Measurements from ENCODE around the gene TCHH.
"Not testable (repeated sequence)": the region's sequence is repeated elsewhere in the genome, so short reads cannot be mapped to it uniquely, and the experiment has no call there.

The TCHH gene

GRCh38 chr1:152115344-152115743, at the start of gene TCHH:
Gene TCHH, minus strand, starts transcription at chr1:152115444. Its CDS starts 1,364 bp downstream, at chr1:152114080.
- no peak for DNase-seq (ENCODE audit: low read depth)

DNA sequence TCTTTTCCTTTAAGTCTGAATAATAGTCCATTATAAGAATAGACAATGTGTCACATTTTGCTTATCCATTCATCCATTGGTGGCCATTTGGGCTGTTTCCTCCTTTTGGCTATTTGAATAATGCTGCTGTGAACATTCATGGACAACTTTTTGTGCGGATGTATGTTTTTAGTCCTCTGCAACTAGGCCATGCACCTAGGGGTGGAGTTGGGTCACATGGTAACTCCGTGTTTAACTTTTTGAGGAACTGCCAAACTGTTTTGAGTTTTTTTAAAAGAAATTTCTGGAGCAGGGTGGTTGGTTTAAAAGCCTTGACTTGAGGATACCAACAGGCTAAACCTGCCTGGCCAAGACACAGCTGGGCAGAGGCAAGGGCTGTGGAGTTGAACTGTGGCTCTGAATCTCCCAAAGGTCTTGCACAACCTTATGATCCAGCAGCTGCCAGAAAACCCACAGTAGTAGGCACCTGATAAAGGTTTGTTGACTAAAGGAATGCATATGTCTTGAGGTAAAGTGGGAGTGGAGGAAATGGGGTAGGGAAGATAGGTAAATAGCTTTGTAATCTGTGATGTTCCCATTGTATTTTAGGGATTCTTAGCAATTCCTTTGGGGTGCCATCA, 49.4 kb upstream of the TCHH start:
- DNase-seq (ENCODE audit: low read depth), result no peak

- peak; percentile 93 for DNase-seq (ENCODE audit: low read depth)
These were observed 47.7 kb upstream of the TCHH start for GRCh38 chr1:152162792-152163463.

GRCh38 chr1:152160576-152160975, 45.3 kb upstream of the TCHH start:
- no peak for DNase-seq (ENCODE audit: low read depth)

DNA sequence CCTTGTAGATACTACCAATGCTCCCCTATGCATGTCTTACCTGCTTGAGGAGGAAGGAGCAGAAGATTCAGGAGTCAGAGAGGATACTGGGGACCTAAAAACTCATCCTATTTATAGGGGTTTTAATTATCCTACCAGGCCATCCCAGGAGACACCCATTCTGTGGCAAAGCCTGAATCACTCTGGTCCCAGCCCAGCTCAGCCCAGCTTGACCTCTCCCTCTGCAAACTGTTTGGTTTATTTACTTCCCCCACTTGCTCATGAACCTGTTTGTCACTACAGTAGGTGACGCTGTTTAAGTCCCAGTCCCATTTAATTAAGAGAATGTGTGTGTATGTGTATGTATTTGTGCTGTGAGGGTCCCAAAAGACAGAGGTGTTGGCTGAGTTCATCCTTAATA, 43.9 kb upstream of the TCHH start, which contains the start of gene RPTN:
Gene RPTN (minus strand): TSS at position 85 of the 400 bp plus-strand sequence. CDS start 1,339 bp downstream, outside the sequence.
- no peak for DNase-seq (ENCODE audit: low read depth)

DNA sequence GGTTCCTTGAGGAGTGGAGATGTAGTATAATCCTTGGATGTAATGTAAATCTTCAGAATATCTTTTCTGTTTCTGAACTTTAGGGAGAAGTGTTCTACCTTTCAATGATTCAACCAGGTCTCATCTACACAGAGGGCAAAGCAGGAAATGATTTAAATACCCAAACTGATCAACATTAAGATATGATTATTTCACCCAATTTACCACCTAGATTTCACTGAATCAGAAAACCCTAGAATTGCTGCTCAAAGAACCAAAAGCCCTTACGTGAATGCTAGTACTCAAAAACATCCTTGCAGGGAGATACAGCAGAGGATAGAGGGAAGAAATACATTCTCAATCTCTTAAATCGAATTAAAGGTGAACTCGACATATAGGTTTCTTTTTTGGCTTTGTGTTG, 38.8 kb upstream of the TCHH start:
- no peak for DNase-seq (ENCODE audit: low read depth)

GRCh38 chr1:152151646-152152045, 36.4 kb upstream of the TCHH start:
- DNase-seq (ENCODE audit: low read depth), result no peak

- no peak for DNase-seq (ENCODE audit: low read depth)
These were observed 33.7 kb upstream of the TCHH start for GRCh38 chr1:152148981-152149380.

DNA sequence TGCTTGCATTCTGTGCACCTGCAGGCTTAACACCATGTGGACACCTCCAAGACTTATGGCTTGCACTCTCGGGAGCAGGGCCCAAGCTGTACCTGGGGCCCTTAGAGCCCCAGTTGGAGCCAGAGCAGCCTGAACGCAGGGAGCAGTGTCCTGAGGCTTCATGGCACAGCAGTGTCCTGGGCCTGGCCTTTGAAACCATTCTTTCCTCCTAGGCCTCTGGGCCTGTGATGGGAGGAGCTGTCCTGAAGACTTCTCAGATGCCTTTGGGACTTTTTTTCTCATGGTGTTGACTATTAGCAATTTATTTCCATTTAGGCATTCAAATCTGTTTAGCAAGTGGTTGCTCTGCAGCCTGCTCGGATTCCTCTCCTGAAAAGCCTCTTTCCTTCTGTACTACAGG, 32.8 kb upstream of the TCHH start:
- DNase-seq (ENCODE audit: low read depth), result no peak

GRCh38 chr1:152145769-152146168, 30.5 kb upstream of the TCHH start:
- no peak for DNase-seq (ENCODE audit: low read depth)

DNA sequence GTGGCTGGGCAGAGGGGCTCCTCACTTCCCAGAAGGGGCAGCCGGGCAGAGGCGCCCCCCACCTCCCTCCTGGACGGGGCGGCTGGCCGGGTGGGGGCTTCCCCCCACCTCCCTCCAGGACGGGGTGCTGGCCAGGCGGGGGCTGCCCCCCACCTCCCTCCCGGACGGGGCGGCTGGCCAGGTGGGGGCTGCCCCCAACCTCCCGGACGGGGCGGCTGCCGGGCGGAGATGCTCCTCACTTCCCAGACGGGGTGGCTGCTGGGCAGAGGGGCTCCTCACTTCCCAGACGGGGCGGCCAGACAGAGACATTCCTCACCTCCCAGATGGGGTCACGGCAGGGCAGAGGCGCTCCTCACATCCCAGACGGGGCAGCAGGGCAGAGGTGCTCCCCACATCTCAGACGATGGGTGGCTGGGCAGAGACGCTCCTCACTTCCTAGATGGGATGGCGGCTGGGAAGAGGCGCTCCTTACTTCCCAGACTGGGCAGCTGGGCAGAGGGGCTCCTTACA, 29.5 kb upstream of the TCHH start:
- not testable (repeated sequence) for DNase-seq (ENCODE audit: low read depth)

DNA sequence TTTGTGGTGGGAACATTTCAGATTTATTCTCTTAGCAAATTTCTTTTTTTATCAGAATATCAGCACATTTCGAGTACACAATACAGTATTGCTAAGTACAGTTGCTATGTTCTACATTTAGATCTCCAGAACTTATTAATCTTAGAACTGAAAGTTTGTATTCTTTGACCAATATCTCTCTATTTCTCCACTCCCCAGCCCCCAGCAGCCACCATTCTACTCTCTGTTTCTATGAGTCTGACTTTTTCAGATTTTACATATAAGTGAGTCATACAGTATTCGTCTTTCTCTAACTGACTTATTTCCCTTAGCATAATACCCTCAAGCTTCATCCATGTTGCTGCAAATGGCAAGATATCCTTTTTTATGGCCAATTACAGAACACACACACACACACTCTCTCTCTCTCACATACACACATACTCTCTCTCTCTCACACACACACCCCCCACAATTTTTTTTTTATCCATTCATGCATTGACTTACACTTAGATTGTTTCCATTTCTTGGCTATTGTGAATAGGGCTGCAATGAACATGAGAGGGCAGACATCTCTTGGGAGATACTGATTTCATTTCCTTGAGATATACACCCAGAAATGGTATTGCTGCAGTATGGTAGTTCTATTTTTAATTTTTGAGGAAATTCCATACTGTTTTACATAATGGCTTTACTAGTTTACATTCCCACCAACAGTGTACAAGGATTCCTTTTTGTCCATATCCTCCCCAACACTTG, 28.1 kb upstream of the TCHH start:
- DNase-seq (ENCODE audit: low read depth), result peak; percentile 62

GRCh38 chr1:152141971-152142584, 26.8 kb upstream of the TCHH start:
- DNase-seq (ENCODE audit: low read depth), result peak; percentile 84

DNA sequence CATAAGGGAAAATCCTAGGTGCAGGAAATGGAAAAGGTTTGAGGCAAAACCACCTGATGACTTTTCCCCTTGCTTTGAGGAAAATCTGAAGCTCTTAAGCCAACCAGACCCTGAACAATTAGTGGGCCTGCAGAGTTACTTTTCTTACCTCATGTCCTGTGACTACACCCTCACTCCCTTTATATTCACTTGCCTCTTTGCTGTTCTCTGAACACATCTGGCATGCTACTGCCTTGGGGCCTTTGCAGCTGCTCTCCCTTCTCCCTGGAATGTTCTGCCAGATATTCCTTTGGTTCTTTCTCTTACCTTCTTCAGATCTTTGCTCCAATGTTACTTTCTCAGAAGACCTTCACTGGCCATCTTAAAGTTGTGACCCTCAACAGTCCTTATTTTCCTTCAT, 22.0 kb upstream of the TCHH start:
- no peak for DNase-seq (ENCODE audit: low read depth)

- DNase-seq (ENCODE audit: low read depth), result no peak
These were observed 14.9 kb upstream of the TCHH start for GRCh38 chr1:152130186-152130585.

DNA sequence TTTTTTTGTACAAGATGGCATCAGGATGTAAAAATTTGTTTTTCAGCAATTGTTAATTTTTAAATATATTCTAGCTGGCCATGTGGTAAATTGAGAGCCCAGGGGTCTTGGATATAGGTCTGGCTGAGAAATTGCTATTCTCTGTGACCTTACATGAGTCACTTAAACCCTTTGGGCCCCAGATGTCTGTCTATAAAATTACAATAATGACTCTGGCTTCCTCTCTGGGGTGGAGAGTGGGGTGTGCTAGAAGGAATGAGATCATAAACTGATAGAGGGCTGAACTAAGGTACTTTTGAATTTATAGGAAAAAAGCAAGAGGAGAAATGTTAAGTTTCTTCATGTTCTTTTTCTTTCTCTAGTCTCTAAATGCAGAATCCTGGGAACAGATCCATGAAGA, 12.4 kb upstream of the TCHH start:
- DNase-seq (ENCODE audit: low read depth), result peak; percentile 24

GRCh38 chr1:152125834-152126443, 10.7 kb upstream of the TCHH start:
- no peak for DNase-seq (ENCODE audit: low read depth)

GRCh38 chr1:152118915-152119314, 3.7 kb upstream of the TCHH start:
- no peak for DNase-seq (ENCODE audit: low read depth)

DNA sequence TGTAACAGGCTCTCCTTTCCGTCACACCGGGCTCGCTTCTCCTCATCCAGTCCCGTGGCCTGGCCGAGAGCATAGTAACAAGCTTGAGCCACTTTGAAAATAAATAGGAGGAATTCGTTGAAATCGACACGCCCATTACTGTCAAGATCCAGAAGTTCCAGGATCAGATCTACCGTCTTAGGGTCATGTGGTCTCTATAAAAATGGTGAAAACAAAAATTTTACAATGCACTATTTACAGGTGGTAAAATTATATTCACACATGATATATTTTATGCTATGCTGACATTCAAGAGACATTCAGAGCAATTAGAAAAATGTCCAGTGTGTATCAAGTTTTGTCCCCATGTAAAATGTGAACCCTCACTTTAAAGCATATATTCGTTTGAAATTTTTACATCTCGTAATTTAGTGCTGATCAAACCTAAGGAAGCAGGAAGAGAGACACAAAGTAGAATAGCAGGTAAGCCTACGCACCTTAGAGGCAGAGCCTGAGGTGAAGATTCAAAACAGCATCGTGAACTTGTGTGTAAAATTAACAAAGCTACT, 2.3 kb downstream of the TCHH start:
- no peak for DNase-seq (ENCODE audit: low read depth)

- DNase-seq (ENCODE audit: low read depth), result peak; percentile 18
These were observed 3.0 kb downstream of the TCHH start for GRCh38 chr1:152112101-152112884.

GRCh38 chr1:152111515-152111968, 3.7 kb downstream of the TCHH start:
- DNase-seq (ENCODE audit: low read depth), result peak; percentile 54

Measured in ELR (cell line).